GM19438 (cell line): ENCODE measurements around the gene RPA1.
"Not testable (repeated sequence)": the region's sequence is repeated elsewhere in the genome, so short reads cannot be mapped to it uniquely, and the experiment has no call there.

Experiments used
- ATAC-seq: cut with Tn5 transposase; IDR thresholded peaks from one replicate; pipeline ENCODE4 v1.9.1; 2021; ENCODE audit warnings: low read depth; ENCODE audit not compliant: unreplicated experiment

The RPA1 gene

DNA sequence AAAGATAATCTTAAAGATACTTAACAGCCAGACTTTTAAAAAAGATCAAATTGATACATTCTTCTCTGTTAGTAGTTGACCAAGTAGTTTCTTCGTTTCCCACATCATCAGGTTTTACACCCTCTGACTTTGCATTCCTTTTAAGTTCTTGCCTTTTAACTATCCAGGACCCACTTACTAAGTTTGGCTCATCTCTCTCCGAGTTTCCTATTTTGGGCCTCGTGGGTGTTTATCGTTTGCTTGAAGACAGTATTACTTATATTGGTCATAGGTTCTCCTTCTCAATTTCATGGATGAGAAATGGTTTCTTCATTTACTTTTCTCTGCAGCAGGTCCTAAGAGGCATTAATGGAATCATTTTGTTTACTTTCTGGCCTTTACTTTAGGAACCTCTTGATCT, 43.2 kb downstream of the RPA1 start:
- no peak for ATAC-seq

DNA sequence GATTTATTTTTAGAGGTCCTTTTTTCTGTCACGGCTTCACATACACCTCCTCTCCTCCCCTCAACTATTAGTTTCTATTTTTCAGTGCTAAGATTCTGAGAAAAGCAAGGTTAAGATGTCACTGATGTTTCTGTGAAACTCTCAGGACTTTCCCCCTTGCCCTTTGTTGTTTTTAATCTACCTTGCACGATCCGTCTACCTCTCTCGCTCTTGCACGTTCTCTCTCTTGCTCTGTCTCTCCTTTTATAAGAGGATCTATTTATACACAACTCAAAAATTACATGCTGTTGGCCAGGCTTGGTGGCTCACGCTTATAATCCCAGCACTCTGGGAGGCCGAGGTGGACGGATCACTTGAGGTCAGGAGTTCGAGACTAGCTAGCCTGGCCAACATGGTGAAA, 43.6 kb downstream of the RPA1 start:
- ATAC-seq = no peak

DNA sequence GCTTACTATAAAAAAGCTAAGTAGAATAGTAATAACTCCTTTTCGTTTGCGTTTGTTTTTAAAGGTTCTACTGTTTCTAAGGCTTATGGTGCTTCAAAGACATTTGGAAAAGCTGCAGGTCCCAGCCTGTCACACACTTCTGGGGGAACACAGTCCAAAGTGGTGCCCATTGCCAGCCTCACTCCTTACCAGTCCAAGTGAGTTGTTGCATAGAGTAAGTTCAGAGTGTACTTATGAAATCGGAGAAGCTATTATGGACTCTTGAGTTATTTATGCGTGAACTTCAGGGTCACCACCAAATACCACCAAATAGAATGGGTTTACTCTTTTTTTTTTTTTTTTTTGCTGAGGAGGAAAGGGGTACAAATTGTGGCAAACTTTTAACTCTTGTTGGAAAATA, 45.8 kb downstream of the RPA1 start:
- no peak for ATAC-seq

DNA sequence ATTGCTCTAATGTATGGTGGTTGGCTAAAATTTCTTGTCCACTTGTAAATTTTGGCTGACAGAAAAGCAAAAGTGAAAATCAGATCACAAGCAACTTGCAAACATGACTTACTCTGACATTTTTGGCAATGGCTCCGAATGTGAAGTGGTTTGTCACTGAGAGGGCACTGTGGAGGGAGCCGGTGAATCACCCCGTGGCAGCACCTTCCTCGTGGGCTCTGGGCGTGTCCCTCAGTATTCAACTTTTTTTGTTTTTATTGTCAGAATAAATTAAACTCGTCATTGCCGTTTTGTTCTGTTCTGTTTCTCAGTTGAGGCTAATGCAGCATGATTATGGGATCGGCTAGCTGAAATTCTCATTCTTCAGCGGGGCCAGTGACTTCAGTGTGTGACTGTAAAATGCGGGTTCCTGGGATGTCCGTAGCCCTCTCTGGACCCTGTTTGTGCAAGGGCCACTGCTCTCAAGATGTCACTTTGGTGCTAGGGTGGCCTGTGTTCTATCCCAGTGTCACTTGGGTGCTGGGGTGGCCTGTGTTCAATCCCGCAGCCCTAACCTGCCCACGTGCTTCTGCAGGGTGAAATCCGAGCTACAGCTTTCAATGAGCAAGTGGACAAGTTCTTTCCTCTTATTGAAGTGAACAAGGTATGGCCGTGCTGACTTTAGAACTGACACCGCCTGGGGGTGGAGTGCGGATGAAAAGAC, 48.8 kb downstream of the RPA1 start:
- no peak for ATAC-seq

DNA sequence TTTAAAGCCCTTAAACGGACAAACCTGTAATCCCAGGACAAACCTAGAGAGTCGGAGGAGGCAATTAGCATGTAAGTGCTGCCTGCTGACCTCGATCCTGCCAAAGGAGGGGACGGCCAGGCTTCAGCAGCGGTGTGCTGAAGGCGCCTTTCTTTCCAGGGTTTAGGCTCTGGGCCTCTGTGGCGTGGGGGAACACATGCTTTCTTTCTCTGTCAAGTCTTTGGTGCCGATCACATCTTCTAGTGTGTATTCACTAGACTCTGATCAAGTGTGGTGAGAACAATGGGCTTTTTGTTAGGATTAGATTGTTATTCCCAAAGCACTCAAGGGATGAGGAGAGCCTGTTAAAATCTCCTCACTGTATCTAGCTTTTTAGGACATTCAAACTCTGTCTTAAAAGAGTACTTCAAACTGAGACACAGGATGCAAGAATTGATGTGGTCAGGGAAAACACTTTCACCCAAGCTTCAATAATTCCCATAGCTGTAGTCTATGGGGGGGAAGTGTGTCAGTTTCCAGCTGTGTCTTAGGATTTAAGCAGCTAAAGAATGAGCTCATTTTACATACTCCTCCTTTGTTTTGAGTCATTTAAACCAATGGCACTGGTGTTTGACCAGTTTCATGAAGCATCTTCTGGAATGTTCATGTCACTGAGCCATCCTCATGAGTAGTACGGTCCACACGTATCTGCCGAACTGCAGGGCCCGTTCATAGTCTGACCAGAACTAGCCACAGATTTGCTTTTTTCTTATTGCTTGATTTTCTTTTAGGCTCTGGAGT, 51.2 kb downstream of the RPA1 start:
- no peak for ATAC-seq

DNA sequence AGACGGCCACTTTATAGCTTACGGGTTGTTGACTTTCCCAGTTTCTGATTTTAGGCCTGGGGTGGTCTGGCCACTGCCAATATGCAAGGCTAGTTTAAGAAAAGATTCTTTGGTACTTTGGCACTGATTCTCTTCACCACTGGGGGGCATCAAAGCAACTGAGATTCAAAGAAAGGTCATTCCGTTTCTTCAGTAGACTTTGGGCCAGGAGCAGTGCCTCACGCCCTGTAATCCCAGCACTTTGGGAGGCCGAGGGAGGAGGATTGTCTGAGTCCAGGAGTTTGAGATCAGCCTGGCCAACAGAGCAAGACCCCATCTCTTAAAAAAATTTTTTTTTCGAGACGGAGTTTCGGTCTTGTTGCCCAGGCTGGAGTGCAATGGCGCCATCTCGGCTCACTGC, 53.0 kb downstream of the RPA1 start:
- ATAC-seq = no peak

DNA sequence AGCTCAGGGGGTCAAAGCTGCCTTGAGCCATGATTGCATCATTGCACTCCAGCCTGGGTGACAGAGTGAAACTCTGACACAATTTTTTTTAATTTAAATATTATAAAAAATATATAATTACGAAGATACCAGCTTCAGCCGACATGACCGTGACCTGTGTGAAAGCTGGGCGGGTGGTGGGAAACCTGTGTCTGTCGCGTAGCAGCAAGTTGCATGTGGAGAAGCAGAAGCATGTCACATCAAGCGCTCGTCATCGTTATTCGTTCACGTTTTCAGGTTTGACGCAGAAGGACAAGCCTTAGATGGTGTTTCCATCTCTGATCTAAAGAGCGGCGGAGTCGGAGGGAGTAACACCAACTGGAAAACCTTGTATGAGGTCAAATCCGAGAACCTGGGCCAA, 53.7 kb downstream of the RPA1 start:
- ATAC-seq = no peak

DNA sequence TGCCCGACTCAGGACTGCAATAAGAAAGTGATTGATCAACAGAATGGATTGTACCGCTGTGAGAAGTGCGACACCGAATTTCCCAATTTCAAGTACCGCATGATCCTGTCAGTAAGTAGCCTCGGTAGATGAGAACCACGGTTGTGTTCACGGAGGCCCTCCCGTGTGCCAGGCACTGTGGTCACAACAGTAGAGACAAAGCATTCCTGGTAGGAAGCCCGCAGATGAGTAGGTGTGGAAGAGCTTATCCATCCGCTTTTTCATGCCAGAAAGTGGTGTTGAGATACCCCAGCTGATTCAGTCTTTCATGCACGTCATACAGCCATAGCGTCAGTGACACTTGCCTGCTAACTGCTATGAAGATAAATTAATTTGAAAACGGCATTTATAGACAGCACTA, 58.9 kb downstream of the RPA1 start:
- no peak for ATAC-seq

DNA sequence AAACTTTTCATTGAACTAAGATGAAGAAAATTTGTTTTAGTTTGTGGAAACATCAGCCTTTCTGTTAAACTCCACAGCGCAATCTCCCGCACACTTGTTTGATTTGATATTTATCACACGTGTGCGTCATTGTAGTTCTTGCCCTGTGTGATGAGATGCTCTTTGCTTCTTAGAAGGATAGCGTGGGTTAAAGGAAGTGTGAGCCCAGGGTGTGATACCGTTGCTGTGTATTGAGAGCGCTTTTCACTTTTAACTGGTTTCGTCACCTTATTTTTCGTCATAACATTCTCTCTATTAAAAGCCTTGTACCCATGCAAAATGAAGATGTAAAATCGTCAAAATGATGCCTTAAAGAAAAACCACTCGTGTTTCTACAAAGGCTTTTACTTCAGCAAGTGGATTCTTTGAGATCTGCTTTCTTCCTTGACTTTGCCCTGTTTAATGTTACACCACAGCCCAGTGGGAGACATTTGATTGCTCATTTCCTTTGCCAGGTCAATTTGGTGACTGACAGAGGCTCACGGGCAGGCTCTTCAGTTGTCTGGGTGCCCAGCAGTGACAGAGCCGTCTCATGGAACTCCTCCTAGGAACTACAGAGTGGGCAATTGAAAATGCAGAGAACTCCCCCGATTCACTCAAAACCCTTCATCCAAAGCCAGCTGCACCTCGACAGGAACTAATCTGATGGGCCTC, 61.1 kb downstream of the RPA1 start:
- no peak for ATAC-seq

DNA sequence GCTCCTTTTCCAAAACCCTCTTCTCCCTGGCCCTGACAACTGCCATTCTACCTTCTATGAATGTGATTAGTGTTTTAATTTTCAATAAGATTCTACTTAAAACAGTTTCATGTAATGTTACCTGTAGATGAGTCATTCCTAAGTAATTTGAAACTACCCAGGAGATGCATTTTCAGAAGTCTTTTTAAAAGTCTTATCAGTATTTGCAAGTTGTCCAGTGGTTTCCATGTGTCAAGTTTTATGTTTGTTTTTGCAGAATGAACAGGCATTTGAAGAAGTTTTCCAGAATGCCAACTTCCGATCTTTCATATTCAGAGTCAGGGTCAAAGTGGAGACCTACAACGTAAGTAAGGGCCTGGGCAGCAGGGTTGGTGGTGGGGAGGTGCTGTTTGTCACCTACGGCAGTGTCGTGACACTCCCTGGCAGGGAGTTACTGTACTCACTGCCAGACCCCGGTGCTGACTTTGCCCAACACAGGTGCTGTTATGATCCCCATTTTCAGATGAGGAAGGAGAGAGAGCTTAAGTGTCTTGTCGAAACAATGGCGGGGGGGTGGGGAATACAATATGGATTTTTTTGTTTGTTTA, 65.0 kb downstream of the RPA1 start:
- ATAC-seq = no peak

DNA sequence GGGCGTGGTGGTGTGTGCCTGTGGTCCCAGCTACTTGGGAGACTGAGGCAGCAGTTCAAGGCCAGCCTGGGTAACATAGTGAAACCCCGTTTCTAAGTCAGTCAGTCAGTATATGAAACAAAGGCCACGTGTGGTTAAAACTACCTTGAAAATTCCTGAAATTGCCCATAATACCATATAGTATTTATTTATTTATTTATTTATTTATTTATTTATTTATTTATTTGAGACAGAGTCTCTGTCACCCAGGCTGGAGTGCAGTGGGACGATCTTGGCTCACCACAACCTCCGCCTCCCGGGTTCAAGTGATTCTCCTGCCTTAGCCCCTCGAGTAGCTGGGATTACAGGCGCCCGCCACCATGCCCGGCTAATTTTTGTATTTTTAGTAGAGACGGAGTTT, 65.7 kb downstream of the RPA1 start:
- ATAC-seq = not testable (repeated sequence)

DNA sequence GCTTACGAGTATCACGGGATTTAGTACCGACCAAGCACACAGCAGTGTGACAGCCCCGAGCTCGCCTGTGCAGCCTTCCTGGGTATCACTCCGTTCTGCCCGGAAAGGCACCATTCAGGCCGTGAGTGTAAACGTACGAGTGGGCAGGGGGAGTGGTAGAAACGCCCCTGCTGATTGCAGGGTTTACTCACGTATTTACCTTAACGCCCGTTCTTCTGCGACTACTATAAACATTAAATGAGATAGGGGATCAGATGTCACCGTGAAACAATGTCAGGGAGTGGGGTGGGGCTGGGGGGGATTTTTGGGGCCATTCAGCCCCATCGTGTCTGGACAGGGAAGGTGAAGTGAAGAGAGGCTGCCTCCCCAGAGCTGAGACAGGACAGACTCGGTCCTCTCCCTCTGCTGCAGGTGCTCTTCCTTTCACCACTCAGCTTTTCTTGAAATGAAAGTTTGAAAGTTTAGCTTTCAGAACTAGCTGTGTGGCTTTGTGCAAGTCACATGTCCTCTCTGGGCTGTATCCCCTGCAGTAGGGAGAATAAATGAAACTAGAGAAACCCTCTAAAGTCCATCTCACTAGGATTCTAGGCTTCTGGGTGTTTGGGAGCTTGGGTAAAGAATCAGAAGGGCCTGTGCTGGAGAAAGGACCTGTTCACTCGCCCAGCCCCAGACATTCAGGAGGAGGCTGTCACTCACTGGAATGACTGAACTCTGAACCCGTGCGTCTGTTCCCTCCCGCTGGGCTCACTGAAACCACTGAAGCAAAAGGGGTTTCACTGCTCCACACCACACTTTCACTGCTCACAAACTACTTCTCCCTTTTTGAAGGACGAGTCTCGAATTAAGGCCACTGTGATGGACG, 66.7 kb downstream of the RPA1 start:
- no peak for ATAC-seq

DNA sequence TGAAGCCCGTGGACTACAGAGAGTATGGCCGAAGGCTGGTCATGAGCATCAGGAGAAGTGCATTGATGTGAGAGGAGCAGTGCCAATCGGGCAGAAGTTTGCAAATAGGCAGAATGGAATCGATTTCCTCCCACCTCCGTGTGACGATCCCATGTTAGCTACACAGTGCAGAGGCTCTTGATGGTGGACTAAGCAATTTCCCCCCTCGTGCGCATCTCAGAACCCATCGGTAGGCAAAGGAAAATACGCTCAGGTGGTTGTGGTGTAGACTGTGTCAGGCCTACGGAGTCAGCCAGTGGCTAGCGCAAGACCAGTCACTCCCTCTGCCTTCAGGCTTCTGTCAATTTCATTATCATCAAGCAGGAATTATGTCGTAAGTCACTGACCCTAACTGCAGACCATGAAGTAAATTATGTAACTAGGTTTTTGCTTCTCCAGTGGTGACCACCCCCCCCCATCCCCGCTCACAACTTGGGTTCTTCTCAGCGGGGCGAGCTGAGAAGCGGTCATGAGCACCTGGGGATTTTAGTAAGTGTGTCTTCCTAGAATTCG, 67.4 kb downstream of the RPA1 start:
- ATAC-seq = no peak

DNA sequence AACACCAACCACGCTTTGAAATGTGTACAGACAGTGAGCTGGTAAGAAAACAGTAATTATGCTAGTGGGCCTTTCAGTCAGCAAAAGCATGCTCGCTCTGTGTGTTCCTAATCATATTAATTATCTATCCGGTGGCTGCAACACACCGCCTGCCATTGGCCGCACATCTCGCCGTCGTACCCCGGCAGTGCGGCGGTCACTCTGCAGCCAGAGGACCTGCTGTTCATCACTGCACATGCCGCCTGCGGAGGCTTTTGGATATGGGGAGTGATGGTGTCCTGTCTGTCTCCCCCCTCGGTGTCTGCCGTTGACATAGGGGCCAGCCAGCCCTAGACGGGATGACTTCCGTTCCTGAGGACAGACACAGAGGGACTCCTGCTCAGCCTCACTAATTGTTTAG, 68.5 kb downstream of the RPA1 start:
- ATAC-seq = no peak

DNA sequence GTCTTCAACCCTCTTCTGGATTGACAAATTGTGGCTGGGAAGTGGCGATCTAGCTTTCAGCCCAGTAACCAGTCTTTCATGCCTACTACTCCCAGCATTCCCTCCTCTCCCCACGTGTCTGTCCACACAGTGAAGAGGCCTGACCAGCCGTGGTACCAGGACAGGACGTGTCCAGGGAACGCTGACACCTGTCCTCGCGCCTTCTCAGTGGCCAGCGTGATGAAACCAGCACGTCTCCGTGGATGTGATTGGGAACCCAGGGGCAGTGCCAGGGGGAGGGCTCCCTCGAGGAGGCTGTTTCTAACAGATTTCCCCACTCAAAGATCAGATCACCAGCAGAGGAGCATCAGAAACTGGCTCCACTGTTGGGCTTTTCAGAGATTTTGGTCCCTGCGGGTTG, 69.1 kb downstream of the RPA1 start:
- ATAC-seq = no peak

DNA sequence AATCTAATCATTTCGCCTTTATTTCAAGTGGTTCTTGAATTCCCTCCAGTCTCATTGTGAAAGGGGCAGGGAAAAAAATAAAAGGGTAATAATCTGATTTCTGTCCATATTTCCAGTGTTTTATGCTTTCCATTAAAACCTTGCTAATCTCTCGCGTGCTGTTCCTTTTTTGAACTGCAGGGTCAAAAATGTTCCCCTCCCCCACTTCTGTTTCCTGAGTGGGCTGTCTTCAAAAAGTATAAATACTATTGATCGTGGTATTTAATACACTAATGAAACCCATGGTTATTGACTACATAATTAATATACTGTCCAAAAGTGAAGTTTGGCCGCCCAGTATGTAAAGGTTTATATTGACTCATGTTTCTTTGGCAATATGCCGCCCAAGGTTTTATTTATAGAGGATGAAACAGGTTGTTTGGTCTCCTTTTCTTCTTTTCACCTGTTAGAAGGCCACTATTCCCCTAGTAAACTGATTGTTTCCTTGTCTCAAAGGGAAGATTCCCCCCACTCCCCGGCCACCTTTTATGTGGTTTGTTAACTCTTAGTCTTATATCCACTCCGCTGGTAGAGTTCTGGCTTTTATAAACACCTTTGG, 69.7 kb downstream of the RPA1 start:
- no peak for ATAC-seq

DNA sequence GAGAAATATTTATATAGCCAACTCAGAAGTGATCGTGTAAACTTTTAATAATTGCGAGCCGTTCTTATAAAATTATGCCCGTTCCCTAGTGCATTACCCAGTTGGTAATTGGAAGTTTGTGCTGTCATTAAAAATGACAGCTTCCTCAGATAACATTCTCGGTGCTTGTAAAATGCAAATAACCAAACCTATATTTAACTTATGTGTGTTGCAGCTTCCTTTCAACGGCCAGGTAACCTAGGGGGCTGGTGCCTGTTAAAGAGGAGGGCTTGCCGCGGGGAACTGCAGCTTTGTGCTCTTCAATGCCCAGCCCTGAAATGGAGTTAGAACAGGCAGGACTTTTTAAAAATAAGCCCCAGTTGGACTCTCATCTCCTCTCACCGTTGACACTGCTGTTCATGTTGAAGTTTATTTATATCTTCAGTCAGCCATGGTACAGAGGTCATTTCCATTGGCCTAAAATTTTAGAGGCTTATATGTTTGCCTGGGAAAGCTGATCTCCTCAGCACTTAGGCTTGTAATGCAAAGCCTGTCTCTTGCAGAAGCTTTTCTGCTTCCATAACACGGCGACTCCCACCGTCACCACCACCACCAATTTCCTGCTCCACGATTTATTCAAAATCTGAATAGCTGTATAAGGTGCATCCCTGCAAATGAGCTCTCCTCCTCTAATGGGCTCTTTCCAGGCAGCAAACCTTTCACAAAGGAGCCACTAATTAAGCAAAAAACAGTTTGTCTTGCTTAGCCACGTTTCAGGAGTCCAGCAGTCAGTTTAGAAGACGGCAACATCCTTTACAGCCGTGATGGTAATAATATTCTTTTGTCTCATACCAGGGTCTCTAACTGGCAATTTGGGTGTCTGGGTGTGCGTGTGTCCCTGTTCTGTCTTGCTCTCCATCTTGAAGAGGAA, 74.7 kb downstream of the RPA1 start:
- no peak for ATAC-seq

DNA sequence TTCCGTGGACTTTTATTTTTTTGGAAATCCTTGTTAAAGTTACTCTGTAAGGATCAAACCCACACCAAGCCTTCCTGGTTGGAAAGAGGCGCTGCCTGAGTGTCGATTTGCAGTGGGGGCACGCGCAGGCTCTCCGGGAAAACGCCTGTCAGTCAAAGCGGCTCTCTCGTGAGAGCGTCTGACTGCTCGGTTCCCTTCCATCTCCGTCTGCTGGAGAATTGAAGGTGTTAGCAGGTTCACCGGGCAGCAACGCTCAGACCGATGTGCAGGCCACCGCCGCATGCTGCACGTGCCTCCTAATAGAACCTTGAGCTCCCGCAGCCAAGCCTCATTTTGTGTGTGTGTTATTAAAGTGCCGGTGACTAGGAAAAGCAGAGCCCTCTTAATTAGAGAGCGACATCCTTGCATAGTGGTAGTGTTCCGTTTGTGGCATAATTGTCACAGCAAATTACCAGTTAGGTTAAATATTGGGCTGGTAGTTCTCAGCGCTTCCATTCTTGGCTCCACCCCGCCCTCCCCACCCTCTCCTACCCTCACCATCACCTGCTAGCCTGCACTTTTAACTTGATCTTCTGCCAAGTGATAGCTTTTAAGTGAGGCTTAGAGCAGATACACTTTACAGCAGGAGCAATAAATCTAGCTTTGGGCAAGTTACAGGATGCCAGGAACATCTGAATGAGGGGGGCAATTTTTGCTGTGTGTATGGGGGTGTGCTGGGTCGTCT, 75.5 kb downstream of the RPA1 start:
- no peak for ATAC-seq
